ENCODE results near the gene PDE4D. TPM values are rescaled to one million over a fixed set of nuclear protein-coding genes. Genes with fewer than 3 reads are reported as not detected.

Gene PDE4D
- total RNA-seq, 2 donors from 2014 or later, result 207 to 300 TPM

DNA sequence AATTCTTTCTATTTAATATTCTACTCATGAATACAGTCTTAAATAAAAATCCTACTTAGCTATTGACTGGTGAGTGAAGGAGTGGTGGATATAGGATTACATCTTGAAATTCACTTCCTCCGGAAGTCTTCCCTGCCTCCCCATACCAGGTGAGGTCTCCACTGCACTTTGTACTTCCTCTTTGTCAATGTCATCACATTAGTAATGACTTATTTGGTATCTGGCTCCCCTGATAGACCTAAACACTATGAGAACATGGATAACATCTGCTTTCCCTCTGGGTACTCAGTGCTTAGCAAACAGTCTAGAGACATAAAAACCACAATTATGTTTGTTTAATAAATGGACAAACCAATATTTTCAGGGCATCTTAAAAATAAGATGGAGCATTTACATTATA, 532.1 kb downstream of the PDE4D start:
- Mint-ChIP-seq H3K27me3 (peaks cover 55% of the 10 kb centered on the region), H3K4me1 (peaks cover 3% of the 10 kb centered on the region), H3K36me3 (ENCODE audit: low read depth) (no peaks in the 10 kb centered on the region), H3K4me3 (no peak overlapping the region), H3K27ac (no peak overlapping the region)
- no peak for ATAC-seq
- no peaks in the 10 kb centered on the region for H3K9me3 ChIP-seq (ENCODE audit: control insufficient read depth, low read length, poor library complexity, severe bottlenecking)
- DNase-seq, result no peak

DNA sequence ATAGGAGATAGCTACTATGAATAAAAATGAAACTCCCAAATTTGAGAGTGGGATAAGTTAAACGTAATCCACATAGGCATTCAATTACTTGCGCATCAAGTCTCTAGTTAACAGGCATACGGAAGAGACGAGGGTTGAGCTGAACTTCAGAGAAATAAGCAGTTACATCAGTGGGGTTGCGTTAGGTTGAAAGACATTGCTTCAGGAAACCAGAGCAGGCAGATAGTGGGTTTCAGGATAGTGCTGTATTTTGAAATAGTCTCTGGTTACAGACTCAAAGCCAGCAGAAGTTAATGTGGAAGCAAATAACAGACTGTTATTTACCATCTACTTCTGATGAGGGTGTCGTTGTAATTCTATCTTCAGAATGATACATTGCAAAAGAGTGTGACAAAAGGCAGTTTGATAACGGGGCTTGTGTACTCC, 533.4 kb downstream of the PDE4D start:
- H3K27ac Mint-ChIP-seq, result no peak overlapping the region
- no peak for DNase-seq

DNA sequence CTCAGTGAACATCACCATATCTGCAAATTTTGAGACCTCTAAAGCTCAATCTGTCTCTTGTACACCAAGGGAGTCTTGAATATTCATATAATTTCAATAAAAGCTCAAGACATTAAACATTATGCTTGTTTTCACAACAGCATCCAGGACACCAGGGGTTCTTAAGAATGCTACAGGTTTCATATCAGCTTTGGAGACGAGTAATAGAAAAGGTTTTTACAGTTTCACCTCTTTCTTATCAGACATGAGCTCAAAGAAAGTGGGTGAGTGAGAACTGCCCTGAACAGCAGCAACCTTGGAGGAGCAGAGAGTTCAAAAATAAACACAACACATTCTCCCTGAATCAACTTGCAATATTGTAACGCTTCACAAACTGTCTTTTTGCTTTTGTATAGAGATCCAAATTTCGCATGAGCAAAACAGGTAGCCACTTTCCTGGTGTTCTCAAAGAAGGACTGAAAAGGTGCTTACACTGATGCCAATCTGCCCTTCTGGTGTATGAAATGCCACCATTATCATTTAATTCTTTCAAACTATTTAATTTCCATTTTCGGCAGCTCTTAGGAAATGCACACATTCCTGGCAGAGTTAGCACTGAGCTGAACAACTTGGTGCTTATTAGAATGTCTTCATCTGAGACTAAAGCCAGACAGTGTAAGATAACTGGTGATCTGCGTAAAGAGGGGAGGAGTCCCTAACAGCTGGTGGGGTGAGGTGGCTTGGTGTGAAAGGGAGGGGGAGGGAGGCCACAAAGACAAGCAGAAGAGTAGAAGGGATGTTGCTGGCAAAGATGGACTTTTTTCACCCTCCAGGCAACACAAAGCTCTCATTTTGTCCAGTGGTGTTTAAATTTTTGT, 535.3 kb downstream of the PDE4D start:
- ATAC-seq, result no peak
- H3K27ac Mint-ChIP-seq, result no peak overlapping the region
- peaks cover 50% of the 10 kb centered on the region for H3K27me3 Mint-ChIP-seq
- H3K4me3 Mint-ChIP-seq, result no peak overlapping the region
- no peak for DNase-seq
- H3K36me3 Mint-ChIP-seq (ENCODE audit: low read depth), result peaks cover under 1% of the 10 kb centered on the region
- H3K4me1 Mint-ChIP-seq, result peaks cover 3% of the 10 kb centered on the region
- H3K9me3 ChIP-seq (ENCODE audit: control insufficient read depth, low read length, poor library complexity, severe bottlenecking), result no peaks in the 10 kb centered on the region

More for the DNA sequence above, 533.4 kb downstream of the PDE4D start:
- Mint-ChIP-seq H3K27me3 (peaks cover 55% of the 10 kb centered on the region), H3K4me1 (peaks cover 3% of the 10 kb centered on the region), H3K36me3 (ENCODE audit: low read depth) (no peaks in the 10 kb centered on the region), H3K4me3 (no peak overlapping the region)
- no peak for ATAC-seq
- no peaks in the 10 kb centered on the region for H3K9me3 ChIP-seq (ENCODE audit: control insufficient read depth, low read length, poor library complexity, severe bottlenecking)

DNA sequence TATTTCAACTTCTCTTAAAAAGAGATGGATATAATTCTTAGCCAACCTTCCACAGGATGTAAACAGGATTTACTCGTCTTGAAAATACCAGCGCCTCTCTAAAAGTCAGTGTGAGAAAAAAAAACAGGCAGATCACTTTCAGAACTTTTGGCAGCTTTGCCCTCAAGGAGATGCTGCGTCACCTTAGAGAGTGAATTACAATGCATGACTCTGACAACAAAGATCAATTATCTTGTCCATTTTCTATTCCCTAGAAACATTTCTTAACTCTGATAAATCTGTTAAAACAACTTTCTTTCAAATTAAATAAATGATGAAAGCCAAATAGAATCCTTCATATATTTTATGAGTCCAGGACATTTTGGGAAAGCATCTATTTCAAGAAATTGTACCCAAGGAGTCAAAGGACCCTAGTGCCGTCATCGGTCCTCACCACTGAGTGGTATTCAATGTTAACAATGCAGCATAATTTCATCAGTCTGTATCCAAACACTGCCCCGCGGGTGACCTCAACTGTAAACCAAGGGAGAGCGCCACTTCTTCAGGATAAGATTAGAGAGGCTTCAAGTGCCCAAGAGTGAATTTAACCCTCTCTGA, 536.0 kb downstream of the PDE4D start:
- H3K27me3 Mint-ChIP-seq, result peaks cover 51% of the 10 kb centered on the region
- H3K4me1 Mint-ChIP-seq, result peaks cover 3% of the 10 kb centered on the region
- no peaks in the 10 kb centered on the region for H3K9me3 ChIP-seq (ENCODE audit: control insufficient read depth, low read length, poor library complexity, severe bottlenecking)
- H3K4me3 Mint-ChIP-seq, result no peak overlapping the region
- no peak for ATAC-seq
- no peak for DNase-seq
- H3K36me3 Mint-ChIP-seq (ENCODE audit: low read depth), result peaks cover 2% of the 10 kb centered on the region
- H3K27ac Mint-ChIP-seq, result no peak overlapping the region

DNA sequence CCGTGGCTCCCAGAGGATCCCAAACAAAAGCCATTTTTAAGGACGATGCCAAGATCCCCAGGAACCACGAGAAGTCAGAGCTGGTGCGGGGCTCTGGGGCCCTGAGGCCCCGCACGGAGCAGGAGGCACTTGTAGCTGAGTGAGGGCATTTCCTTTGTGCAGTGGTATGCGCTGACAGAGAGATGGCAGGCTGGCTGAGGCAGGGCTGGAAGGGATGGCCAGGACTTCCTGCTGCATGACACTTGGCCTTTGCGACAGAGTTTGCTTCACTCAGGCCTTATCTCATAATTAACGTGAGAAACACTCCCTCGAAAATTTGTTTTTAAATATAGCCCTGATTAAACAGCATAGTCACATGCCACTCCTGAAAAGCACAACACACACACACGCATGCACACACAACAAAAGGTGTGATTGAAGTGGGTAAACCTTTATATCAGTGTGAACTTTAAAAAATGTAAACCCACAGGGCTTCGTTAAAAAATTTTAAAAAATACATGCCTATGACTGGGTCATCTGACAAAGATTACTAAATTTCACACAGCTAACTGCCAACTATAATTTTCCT, 536.6 kb downstream of the PDE4D start:
- Mint-ChIP-seq H3K4me3 (no peak overlapping the region), H3K27ac (no peak overlapping the region), H3K4me1 (peaks cover 3% of the 10 kb centered on the region), H3K27me3 (peaks cover 57% of the 10 kb centered on the region), H3K36me3 (ENCODE audit: low read depth) (peaks cover 2% of the 10 kb centered on the region)
- no peaks in the 10 kb centered on the region for H3K9me3 ChIP-seq (ENCODE audit: control insufficient read depth, low read length, poor library complexity, severe bottlenecking)
- ATAC-seq, result no peak
- no peak for DNase-seq

DNA sequence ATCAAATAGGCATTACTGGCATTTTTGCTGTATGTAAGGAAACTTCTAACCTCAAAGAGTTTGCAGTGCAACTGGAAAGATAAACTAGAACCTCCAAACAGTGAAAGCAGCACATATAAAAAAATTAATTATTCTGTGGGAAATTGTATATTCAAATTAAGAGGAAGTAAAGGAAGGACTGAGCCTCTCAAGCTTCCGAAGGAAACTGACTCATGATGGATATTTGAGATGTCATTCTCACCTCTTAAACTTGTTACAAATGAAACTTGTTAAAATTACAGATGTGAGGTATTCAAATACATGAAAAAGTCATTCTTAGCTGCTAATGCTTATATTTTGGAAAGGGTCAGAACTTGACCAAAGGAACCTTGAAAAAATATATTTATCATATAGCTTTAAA, 538.7 kb downstream of the PDE4D start:
- Mint-ChIP-seq H3K4me1 (no peaks in the 10 kb centered on the region), H3K36me3 (ENCODE audit: low read depth) (peaks cover 2% of the 10 kb centered on the region), H3K27ac (no peak overlapping the region), H3K27me3 (peaks cover 46% of the 10 kb centered on the region), H3K4me3 (no peak overlapping the region)
- no peak for DNase-seq
- no peak for ATAC-seq
- H3K9me3 ChIP-seq (ENCODE audit: control insufficient read depth, low read length, poor library complexity, severe bottlenecking), result no peaks in the 10 kb centered on the region

DNA sequence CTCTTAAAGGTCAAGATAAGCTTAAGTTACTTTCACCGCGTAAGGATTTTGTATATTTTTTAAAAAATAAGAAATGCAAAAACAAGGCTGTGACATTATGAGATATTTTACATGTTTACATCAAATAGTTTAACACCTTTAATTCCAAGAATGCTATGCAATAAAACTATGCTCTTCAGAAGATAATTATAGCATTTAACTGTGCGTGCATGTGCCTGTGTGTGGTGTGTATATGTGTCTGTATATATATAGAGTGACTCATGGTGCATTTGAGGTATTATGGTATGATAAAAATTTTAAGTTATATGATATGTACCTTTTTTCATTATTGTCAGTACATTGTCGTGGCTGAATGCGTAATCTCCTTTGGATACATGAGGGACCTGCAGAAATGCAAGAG, 539.3 kb downstream of the PDE4D start:
- no peaks in the 10 kb centered on the region for H3K4me1 Mint-ChIP-seq
- H3K27ac Mint-ChIP-seq, result no peak overlapping the region
- H3K36me3 Mint-ChIP-seq (ENCODE audit: low read depth), result peaks cover 2% of the 10 kb centered on the region
- ATAC-seq (no peak), DNase-seq (no peak)
- H3K27me3 Mint-ChIP-seq, result peaks cover 45% of the 10 kb centered on the region
- H3K9me3 ChIP-seq (ENCODE audit: control insufficient read depth, low read length, poor library complexity, severe bottlenecking), result no peaks in the 10 kb centered on the region
- no peak overlapping the region for H3K4me3 Mint-ChIP-seq

DNA sequence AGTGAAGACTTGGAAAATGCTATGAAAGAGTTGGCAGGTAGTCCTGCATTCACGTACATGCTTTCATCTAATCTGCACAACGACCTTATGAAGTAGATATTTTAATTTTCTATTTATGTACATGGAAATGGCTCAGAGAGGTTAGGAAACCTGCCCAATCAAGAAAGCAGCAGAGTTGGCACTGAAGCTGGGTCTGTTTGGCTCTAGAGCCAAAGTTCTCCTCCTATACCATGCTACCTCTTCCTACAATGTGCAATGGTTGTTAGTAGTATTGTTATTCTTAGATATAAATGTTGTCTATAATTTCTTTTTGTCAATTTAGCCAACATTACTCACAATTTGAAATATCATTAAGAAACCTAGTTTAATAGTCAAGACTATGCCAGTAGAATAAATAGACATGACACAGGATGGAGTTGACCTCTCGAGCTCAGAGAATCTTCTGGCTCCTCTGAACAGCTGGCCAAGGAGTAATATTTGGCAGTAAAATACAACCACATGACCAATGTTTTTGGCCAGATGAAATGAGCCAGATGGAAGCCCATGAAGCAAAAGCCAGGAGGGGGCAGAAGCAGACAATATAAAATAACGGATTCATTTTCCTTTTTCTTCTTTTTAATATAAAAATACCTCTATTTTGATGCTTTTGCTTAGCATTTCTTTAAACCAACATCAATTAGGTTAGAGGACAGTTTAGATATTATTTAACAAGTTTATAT, 542.3 kb downstream of the PDE4D start:
- Mint-ChIP-seq H3K36me3 (ENCODE audit: low read depth) (peaks cover 2% of the 10 kb centered on the region), H3K27ac (no peak overlapping the region), H3K4me3 (no peak overlapping the region), H3K4me1 (no peaks in the 10 kb centered on the region), H3K27me3 (peaks cover 30% of the 10 kb centered on the region)
- no peaks in the 10 kb centered on the region for H3K9me3 ChIP-seq (ENCODE audit: control insufficient read depth, low read length, poor library complexity, severe bottlenecking)
- no peak for ATAC-seq
- DNase-seq, result no peak

DNA sequence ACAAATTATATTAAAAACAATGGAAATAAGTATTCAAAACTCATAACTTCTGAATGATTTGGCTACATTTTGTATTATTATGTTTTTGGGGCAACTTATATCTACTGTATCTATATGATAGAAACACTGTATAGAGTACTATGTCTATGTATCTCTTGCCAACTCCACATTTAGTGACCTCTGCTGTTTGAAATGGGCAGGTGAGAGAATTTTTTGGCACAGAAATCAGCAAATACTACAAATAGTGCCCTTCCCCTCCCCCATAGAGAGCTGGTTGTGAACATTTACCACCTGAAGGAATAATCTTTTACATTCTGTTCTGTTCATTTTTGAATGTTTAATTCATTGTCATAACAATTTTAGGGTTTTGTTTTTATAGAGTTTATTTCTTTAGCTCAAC, 545.3 kb downstream of the PDE4D start:
- H3K4me1 Mint-ChIP-seq, result no peaks in the 10 kb centered on the region
- ATAC-seq, result no peak
- H3K27me3 Mint-ChIP-seq, result peaks cover 35% of the 10 kb centered on the region

DNA sequence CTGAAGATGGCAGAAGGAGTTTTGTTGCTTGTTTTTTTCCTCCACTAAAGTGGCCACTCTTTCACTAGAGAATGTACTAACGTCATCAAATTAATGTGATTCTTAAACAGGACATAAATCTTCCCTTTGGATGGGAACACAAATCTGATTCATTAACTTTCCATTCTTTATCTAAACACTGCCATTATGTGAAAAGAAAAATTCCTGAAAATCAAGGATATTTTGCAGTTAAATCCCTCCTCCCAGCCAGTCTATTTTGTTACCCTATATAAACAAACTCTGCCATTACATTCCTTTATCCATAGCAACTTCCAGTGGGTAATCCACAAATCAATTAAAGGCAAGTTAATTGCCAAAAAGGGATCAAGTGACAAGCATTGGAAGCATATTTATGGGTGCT, 546.5 kb downstream of the PDE4D start:
- DNase-seq (no peak), ATAC-seq (no peak)
- Mint-ChIP-seq H3K27me3 (peaks cover 27% of the 10 kb centered on the region), H3K4me1 (peaks cover 2% of the 10 kb centered on the region), H3K27ac (no peak overlapping the region), H3K36me3 (ENCODE audit: low read depth) (no peaks in the 10 kb centered on the region), H3K4me3 (no peak overlapping the region)
- no peaks in the 10 kb centered on the region for H3K9me3 ChIP-seq (ENCODE audit: control insufficient read depth, low read length, poor library complexity, severe bottlenecking)

More for the DNA sequence above, 545.3 kb downstream of the PDE4D start:
- no peaks in the 10 kb centered on the region for H3K9me3 ChIP-seq (ENCODE audit: control insufficient read depth, low read length, poor library complexity, severe bottlenecking)
- DNase-seq, result no peak
- Mint-ChIP-seq H3K36me3 (ENCODE audit: low read depth) (peaks cover under 1% of the 10 kb centered on the region), H3K27ac (no peak overlapping the region), H3K4me3 (no peak overlapping the region)

DNA sequence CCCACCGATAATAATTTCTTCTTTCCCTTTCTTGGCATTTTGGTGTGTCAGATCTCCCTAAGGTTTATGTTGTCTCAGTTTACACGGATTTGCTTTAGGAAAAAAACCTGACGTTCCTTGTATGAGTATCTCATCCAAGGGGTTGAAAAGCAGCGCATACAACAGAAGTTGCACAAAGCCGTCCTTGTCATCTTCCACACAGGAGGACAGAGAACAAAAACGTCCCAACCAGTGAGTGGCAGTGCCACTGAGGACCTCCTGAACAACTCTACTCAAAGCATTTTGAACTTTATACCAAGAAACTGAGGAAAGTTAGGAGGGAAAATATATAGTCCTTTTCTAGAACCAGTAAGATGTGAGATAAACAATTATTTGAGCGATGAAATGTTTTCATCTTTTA, 547.0 kb downstream of the PDE4D start:
- peaks cover 2% of the 10 kb centered on the region for H3K4me1 Mint-ChIP-seq
- no peak overlapping the region for H3K4me3 Mint-ChIP-seq
- DNase-seq (no peak), ATAC-seq (no peak)
- peaks cover 24% of the 10 kb centered on the region for H3K27me3 Mint-ChIP-seq
- no peaks in the 10 kb centered on the region for H3K36me3 Mint-ChIP-seq (ENCODE audit: low read depth)
- H3K9me3 ChIP-seq (ENCODE audit: control insufficient read depth, low read length, poor library complexity, severe bottlenecking), result no peaks in the 10 kb centered on the region
- H3K27ac Mint-ChIP-seq, result no peak overlapping the region

DNA sequence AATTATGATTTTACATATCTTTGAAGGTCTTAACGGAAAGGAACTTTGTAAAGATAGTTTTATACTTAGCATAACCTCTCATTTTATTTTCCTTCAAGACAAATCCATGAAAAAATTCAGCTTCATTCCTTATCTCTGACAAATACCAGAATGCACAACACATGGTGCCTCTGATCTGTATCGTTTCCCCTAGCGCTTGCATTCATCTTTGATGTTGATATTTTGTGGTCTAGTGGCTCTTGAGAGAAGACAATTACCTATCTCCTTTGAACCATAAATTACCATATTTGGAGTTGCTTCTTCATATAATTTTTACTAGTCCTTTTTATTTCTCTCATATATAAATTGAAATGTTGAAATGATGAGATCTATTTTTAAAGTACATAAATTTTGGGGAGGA, 551.3 kb downstream of the PDE4D start:
- no peaks in the 10 kb centered on the region for H3K9me3 ChIP-seq (ENCODE audit: control insufficient read depth, low read length, poor library complexity, severe bottlenecking)
- H3K36me3 Mint-ChIP-seq (ENCODE audit: low read depth), result no peaks in the 10 kb centered on the region
- ATAC-seq (peak; percentile 79), DNase-seq (no peak)
- peaks cover 47% of the 10 kb centered on the region for H3K27me3 Mint-ChIP-seq
- H3K4me1 Mint-ChIP-seq, result peaks cover 2% of the 10 kb centered on the region
- no peak overlapping the region for H3K4me3 Mint-ChIP-seq
- H3K27ac Mint-ChIP-seq, result no peak overlapping the region

DNA sequence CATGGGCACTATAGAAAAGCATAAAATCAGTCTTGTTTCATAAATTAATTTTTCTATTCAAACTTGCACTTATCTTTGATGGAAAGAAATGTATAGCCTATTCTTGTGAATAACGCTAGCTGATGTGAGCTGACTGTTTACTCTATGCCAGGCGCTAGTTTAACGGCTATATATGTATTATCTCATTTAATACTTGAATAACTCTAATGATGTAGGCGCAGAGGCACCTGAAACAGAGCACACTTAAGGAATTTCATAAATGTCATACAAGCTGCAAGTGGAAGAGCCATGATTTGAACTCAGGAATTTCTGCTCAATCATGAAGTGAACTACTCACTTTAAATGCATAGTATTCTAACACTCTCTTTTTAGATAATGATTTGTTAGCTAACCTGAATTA, 551.8 kb downstream of the PDE4D start:
- peaks cover 48% of the 10 kb centered on the region for H3K27me3 Mint-ChIP-seq
- no peak overlapping the region for H3K4me3 Mint-ChIP-seq
- H3K4me1 Mint-ChIP-seq, result peaks cover 2% of the 10 kb centered on the region
- H3K36me3 Mint-ChIP-seq (ENCODE audit: low read depth), result no peaks in the 10 kb centered on the region
- ATAC-seq (no peak), DNase-seq (no peak)
- H3K27ac Mint-ChIP-seq, result no peak overlapping the region
- H3K9me3 ChIP-seq (ENCODE audit: control insufficient read depth, low read length, poor library complexity, severe bottlenecking), result no peaks in the 10 kb centered on the region
